ENCODE data around the gene NKIRAS1.

DNA sequence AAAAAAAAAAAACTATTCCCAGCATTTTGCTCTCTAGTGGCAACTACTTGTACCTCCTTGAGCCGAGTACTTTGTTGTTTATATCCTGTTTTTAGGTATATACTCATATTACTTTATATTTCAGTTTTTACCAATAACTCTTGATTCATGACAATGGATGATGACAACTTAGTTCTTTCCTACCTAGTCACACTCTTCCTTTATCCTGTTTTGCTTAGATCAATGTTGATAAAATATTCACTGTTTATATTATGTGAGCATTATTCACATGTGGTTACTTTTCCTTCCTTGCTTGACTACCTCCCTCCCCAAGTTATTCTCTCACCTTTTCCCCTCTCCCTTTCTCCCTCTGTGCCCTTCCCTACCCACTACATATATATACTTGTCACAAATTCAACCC is 53.7 kb downstream of the NKIRAS1 start:
- TF ChIP-seq CTBP1 (IDR thresholded peaks at IDR 0.05; ENCODE audit: borderline replicate concordance) (no peak), ELF4 (IDR thresholded peaks at IDR 0.05) (no peak), SP1 (IDR thresholded peaks at IDR 0.05) (no peak), FOXM1 (IDR thresholded peaks at IDR 0.05; ENCODE audit: borderline replicate concordance) (no peak)

All from HEK293T (cell line).